Activated CD8-positive, alpha-beta memory T cell treated with anti-CD3 and anti-CD28 coated beads, Interleukin-2, amount 50 U/mL, for 1 hour (primary cell): ENCODE measurements around the gene NR2E1.

Experiments
- DNase-seq: peaks from one replicate; pipeline ENCODE4 v3.0.0-alpha.2; 2020; ENCODE audit errors: extremely low read depth

The NR2E1 gene

DNA sequence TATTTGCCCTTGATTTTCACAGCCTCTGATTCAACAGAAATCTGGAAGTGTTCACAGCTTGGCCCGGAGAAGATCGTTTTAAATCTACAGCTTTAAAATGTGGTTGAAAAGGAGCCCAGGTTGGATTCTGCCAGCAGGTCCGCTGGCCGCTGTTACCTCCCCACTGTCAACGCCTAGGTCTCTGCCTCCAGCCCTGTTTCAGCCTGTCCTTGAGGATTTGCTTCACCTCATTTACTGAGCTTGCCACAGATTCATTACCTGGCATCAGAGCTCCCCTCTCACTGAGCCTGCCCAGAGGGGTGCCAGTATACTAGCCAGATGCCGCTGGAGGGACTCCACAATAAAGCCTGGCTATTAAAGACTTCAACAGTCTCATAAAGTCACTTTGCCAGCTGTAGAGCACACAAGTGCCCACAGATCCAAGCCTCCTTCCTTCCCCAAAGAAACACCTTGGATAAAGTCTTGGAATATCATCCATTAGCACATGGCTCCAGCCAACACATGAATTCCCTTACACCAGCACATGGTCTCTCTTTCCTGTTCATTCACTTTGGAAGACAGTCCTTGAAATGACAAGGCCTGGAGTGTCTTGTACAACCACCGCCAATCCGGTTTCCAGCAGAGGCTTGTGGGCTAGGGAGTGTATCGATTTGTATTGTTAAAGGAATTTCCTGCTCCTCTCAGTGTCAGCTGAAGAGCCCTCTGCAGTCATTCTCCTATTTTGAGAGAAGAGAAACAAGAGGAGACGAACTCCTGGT is 9.5 kb upstream of the NR2E1 start:
- DNase-seq = no peak

- no peak for DNase-seq
Measured at GRCh38 chr6:108156938-108157233, 8.9 kb upstream of the NR2E1 start.

DNA sequence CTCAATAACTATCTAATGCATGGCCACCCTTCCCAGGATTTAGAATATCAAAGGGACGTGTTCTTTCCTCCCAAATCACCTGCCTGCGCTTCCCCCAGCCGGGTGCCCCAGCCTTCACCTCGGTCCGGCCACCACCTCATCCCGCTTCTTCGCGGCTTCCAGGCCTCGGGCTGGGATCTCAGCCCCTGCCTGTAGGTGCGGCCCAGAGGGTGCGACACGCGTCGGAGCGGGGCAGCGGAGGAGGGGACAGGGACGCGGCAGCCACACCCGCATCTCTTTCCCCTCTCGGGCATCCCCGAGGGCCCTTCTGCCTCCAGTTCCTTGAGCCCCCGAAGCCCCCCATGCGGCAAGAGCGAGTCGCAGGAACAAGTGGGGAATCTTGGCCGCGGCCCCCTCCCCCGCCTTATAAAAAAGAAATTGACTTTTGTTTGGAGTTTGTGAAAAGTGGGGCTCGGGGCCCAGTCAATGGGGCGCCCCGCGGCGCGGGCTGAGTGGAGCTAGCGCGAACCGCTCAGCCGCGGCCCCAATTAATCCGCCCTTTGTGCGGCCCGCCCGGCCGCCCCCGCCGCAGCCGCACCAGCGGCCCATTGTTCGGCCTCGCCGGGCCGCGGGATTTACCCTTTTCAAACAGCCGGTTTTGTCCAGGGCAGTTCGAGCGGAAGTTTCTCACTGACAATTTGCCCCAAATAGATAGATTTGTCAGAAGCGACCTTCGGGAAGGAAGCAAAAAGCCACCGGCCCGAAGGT is 8.4 kb upstream of the NR2E1 start:
- DNase-seq = no peak

GRCh38 chr6:108157981-108158525 is 7.8 kb upstream of the NR2E1 start:
- no peak for DNase-seq

GRCh38 chr6:108159981-108160380 is 5.8 kb upstream of the NR2E1 start:
- no peak for DNase-seq

GRCh38 chr6:108161724-108162282 is 4.0 kb upstream of the NR2E1 start:
- DNase-seq = no peak

DNA sequence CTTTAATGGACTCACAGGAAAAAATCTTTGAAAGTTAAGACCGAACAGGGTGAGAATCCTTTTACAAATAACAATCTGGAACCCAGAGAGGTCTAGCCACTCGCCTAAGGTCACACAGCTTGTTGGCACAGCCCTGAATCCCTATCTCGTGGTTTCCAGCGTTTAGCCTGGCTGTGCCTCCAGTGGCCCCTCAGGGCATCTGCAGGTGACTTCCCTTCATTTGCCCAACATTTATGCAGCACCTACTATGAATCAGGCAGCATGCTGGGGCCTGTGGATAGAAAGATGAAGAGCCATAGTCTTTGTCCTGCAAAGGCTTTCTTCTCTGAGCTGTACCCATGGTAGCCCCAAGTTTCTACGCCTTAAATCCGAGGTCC is 2.6 kb upstream of the NR2E1 start:
- no peak for DNase-seq

DNA sequence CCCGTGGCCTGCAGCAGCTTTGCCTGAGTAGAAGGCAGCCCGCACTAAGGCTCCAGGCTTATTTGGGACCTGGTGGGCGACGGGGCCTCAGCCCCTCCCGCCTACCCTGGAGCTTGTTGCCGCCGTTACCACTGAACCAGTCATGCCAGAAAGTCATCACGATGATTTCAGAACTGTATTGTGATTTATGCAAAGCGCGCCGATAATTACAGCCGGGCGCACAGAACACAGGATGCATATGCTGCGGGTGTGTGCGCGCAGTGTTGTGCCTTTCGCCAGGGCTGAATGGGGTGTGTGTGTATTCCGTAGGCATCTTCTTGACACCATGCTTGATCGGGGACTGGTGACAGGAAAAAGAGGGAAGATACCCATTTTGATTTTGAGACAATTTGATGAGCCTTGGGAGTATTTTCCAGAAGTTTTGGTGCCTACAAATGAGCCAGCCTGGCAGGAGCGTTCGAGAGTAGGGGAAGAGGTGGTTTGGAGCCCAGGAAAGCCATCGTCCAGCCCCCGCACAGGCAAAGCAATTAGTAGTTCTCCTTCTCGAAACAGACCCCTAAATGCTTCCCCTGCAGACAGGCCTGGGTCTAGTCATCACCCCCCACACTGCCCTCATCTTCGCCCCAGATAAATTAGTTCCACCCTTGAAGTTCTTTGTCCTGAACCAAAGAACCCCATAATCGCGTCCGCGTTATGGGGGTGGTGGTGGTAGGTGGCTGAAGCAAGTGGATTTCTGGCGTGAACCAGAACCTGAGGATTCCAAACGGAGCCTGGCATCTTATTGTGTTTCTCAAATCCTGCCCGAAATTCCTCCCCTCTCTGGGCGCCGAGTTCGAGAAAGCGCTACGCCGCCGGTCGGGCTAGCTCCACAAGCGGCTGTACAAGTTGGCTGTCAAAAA is 1.9 kb upstream of the NR2E1 start:
- no peak for DNase-seq

GRCh38 chr6:108164543-108164814 is 1.3 kb upstream of the NR2E1 start:
- DNase-seq = no peak

DNA sequence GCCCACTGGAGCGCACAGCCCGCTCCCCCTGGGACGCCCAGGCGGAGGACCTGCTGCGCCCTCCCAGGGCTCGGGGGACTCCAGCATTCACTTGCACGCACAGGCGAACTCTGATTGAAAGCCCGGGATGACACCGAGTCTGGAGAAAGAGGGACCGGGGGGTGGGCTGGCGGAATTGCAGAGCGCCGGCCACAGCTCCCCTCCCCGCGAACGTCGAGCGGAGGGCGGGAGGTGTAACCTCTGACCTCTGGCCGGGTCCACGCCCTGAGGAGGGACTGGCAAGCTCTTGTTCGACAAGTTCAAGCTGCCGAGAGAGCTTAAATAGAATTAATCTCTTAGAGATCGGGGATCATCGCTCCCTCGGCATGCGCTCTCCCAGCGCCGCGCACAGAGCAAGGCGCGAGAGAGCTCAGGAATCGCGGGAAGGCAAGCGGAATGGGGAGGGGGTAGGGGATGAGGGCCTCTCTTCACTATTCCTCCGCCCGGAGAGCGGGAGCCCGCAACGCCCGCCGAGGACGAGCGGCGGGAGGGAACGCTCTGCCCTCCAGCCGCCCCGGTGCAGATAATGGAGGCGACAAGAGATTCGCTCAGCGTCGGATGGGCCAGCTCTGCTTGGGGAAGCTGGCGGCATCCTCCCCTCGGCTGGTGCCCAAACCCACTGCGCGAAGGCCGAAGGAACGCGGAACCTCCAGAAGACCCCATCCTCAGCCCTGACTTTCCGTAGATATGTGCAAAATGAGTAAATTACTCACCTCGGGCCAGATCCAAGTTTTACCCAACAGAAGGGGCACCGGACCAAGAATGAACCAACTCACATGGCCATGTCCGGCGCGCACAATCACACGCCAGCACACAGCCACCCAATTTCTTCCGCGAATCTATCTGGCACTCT is 761 bp upstream of the NR2E1 start:
- DNase-seq = no peak

DNA sequence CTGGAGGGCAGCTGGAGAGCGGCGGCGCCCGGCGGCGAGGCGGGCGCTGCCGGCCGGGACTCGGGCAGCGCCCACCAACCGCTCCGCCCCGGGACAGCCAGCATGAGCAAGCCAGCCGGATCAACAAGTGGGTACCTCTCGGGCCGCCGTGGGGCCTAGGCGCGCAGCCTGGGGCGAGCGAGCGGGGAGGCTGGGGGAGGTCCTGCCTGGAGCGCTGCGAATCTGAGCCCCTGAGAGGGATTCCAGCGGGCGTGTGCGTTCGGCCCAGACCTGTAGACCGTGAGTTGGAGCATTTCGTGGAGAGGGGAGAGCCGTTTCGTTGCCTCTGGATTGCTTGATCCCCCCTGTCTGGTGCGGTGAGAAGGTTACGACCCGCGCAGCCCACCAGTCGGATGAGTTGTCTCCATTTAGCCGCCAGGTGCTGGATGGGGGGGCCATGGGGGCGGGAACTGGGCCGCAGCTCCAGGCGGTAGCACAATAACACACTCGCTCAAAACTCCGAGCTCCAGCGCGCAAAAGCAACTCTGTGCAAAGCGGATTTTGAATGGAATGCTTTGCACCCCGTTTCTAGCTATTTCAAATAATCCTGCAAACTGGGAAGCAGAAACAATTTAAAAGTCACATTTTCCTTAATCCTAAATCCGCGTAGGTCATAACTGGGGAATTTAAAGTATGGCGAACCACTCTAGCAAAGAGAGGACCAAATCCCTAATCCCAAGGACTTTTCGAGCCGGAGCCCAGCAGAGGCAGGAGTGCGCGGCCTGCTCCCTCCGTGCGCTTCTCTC is 1.0 kb downstream of the NR2E1 start:
- DNase-seq = no peak

- DNase-seq = no peak
Measured at GRCh38 chr6:108167449-108168089, 1.7 kb downstream of the NR2E1 start.

GRCh38 chr6:108168090-108168463 is 2.3 kb downstream of the NR2E1 start:
- DNase-seq = no peak

DNA sequence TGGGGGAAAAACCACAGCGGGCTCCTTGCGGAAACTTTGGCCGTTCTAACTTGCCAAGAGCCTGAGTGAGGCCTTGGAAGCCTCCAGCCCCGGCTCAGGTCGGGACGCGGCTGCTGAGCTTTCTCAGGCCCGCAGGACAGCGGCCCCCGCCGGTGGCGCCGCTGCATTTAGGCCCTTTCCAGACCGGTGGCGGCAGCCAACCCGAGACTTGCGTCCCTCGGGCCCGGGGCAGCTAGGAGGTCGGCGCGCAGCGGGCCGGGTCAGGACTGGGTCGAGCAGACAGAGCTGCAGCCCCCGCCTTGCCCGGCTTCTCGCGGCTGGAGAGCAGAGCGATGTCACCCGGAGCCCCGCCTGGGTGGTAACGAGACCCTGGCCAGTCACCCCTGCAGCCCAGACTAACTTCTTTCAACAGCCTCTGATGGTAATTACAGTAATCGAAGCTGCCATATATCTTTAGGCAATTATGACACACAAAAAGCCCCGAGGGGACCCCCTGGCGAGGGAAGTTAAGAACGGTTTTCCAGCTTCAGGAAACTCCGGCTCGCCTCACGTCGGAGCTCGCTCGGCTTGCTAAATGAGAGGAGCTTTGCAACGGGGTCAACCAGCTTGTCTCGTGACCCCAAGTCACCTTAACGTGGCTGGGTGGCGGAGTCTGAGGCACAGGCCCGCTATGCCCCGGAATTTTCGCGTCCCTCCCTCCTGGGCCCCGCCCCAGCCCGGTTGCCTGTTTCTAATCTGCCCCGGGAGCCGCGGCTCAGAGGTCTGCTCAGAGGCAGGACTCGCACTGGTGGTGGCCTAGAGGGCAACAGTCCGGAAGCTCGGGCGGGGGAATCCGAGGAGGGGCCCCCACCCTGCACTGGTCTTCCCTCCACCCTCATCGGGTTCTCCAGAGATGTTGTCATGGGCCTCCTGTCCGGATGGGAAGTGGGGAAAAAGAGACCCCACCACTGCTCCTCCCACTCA is 3.0 kb downstream of the NR2E1 start:
- DNase-seq = no peak

DNA sequence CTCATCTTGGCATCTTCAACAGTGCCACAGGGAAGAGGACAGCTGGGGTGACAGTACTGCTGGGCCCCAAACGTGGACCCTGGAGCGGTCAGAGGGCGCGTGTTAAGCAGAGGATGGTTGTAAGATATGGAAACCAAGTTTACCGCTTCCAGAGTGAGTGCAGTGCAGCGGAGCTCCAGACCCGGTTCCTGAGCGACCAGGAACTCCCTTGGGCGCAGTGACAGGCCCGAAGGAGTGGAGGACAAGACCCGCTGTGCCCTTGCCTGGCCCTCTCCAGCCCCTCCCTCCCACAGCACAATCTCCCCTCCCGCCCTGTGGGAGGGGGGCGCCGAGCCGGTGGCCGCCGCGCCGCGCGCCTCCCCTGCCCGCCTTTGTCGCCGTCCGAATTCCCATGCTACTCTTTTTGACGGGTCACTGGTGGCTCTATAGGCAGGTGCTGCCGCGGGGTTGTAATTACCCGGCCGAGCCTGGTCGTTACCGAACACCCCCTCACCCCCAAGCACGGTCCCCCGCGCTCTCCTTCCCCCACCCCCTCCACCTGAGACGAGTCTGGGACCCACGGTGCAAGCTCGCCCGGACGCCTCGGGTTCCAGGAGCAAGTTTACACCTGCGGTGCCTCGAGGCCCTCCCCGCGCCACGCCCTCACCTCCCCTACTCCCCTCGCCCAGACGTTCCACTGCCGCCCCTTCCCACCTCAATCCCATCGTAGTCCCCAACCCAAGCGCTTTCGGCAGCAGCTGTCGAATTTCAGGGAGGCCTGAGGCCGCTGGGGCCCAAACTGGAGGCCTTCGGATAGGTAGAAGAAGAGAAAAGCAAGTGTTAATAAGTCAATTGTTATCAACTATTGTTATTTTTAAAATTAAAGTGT is 3.9 kb downstream of the NR2E1 start:
- no peak for DNase-seq

DNA sequence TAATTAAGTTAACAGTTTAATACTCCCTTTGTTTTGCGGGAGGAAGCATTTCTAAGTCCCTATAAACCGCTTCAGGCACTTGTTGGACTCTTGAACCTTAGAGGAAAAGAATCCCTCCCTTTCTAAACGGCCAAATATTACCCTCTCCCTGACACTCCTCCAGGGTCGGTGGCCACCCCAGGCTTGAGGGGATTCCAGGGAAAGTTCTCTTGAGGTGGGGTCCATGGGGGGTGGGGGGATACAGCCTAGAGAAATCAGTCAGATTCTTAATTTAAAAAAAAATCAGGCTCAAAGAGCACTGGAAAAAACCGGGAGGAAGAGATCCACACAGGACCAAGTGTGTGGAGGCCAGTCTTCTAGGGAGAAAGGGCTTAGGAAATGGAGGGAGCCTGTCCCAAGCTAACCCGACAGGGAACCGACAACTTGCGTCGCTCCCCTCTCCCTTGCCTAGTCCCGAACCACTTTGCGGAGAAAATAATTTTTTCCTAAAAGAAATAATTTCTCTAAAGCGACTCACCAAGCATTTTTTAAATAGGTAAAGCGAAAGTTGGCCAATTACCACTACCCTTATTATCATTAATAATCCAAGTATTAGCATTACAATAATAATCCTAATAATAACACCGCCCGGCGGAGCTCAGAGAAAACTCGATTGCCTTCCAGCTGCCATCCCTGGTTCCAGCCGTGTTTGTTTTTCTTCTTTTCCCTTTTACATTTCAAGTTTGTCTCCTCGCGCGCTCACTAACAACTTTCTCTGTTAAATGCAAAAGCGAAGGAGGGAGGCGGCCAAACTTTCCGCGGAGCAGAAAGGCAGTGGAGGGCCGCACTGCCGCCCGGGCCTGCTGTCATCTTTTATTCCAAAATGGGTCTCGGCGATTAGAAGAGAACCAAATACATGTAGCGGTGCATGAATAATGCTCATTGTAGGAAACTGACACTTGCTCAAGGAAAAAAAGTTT is 4.8 kb downstream of the NR2E1 start:
- DNase-seq = no peak
